Measurements from ENCODE around the gene CERS4. TPM values are rescaled to one million over a fixed set of nuclear protein-coding genes. Genes with fewer than 3 reads are reported as not detected.

Gene CERS4
- total and polyA plus RNA-seq, 2 experiments from 2014 or later: 68.5 to 109 TPM

- TF ChIP-seq, protein P1, sequence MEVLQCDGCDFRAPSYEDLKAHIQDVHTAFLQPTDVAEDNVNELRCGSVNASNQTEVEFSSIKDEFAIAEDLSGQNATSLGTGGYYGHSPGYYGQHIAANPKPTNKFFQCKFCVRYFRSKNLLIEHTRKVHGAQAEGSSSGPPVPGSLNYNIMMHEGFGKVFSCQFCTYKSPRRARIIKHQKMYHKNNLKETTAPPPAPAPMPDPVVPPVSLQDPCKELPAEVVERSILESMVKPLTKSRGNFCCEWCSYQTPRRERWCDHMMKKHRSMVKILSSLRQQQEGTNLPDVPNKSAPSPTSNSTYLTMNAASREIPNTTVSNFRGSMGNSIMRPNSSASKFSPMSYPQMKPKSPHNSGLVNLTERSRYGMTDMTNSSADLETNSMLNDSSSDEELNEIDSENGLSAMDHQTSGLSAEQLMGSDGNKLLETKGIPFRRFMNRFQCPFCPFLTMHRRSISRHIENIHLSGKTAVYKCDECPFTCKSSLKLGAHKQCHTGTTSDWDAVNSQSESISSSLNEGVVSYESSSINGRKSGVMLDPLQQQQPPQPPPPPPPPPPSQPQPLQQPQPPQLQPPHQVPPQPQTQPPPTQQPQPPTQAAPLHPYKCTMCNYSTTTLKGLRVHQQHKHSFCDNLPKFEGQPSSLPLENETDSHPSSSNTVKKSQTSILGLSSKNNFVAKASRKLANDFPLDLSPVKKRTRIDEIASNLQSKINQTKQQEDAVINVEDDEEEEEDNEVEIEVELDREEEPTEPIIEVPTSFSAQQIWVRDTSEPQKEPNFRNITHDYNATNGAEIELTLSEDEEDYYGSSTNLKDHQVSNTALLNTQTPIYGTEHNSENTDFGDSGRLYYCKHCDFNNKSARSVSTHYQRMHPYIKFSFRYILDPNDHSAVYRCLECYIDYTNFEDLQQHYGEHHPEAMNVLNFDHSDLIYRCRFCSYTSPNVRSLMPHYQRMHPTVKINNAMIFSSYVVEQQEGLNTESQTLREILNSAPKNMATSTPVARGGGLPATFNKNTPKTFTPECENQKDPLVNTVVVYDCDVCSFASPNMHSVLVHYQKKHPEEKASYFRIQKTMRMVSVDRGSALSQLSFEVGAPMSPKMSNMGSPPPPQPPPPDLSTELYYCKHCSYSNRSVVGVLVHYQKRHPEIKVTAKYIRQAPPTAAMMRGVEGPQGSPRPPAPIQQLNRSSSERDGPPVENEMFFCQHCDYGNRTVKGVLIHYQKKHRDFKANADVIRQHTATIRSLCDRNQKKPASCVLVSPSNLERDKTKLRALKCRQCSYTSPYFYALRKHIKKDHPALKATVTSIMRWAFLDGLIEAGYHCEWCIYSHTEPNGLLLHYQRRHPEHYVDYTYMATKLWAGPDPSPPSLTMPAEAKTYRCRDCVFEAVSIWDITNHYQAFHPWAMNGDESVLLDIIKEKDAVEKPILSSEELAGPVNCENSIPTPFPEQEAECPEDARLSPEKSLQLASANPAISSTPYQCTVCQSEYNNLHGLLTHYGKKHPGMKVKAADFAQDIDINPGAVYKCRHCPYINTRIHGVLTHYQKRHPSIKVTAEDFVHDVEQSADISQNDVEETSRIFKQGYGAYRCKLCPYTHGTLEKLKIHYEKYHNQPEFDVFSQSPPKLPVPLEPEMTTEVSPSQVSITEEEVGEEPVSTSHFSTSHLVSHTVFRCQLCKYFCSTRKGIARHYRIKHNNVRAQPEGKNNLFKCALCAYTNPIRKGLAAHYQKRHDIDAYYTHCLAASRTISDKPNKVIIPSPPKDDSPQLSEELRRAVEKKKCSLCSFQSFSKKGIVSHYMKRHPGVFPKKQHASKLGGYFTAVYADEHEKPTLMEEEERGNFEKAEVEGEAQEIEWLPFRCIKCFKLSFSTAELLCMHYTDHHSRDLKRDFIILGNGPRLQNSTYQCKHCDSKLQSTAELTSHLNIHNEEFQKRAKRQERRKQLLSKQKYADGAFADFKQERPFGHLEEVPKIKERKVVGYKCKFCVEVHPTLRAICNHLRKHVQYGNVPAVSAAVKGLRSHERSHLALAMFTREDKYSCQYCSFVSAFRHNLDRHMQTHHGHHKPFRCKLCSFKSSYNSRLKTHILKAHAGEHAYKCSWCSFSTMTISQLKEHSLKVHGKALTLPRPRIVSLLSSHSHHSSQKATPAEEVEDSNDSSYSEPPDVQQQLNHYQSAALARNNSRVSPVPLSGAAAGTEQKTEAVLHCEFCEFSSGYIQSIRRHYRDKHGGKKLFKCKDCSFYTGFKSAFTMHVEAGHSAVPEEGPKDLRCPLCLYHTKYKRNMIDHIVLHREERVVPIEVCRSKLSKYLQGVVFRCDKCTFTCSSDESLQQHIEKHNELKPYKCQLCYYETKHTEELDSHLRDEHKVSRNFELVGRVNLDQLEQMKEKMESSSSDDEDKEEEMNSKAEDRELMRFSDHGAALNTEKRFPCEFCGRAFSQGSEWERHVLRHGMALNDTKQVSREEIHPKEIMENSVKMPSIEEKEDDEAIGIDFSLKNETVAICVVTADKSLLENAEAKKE (CRISPR knock-in tag; IDR thresholded peaks at IDR 0.05): no peak
- TF ChIP-seq POLR2AphosphoS5 (IDR thresholded peaks at IDR 0.05; ENCODE audit: low read depth) (no peak), JUNB (IDR thresholded peaks at IDR 0.05; ENCODE audit: unreplicated experiment) (no peak)
Observed at GRCh38 chr19:8311461-8312260, 102.5 kb downstream of the CERS4 start (continued).

Other genes starting within 250 kb of the CERS4 start
- 118 and 143 TPM in 2 replicates for gene ELAVL1, start 203.7 kb upstream of the CERS4 start, total RNA-seq (2014; rRNA removed; shearing (Covaris generic))
- gene ELAVL1, start 203.7 kb upstream of the CERS4 start, polyA plus RNA-seq (2016; fragmentation: Nextera tagmentation; extraction: Ambion mirVana): 74.1 and 81.6 TPM in 2 replicates
- gene CCL25, start 156.6 kb upstream of the CERS4 start, total RNA-seq (2014; rRNA removed; shearing (Covaris generic)): 0.52 TPM in 1 of 2 replicates, not detected in the other
- 0.73 and 0.97 TPM in 2 replicates for gene CCL25, start 156.6 kb upstream of the CERS4 start, polyA plus RNA-seq (2016; fragmentation: Nextera tagmentation; extraction: Ambion mirVana)
- gene FBN3, start 59.8 kb upstream of the CERS4 start, total RNA-seq (2014; rRNA removed; shearing (Covaris generic)): 34.7 and 54.5 TPM in 2 replicates
- 7.7 and 8.5 TPM in 2 replicates for gene FBN3, start 59.8 kb upstream of the CERS4 start, polyA plus RNA-seq (2016; fragmentation: Nextera tagmentation; extraction: Ambion mirVana)
- 84.9 and 124 TPM in 2 replicates for gene CD320, start 99.0 kb downstream of the CERS4 start, total RNA-seq (2014; rRNA removed; shearing (Covaris generic))
- 87.0 and 90.0 TPM in 2 replicates for gene CD320, start 99.0 kb downstream of the CERS4 start, polyA plus RNA-seq (2016; fragmentation: Nextera tagmentation; extraction: Ambion mirVana)
- 35.1 and 38.3 TPM in 2 replicates for gene NDUFA7, start 112.0 kb downstream of the CERS4 start, total RNA-seq (2014; rRNA removed; shearing (Covaris generic))
- 344 and 364 TPM in 2 replicates for gene NDUFA7, start 112.0 kb downstream of the CERS4 start, polyA plus RNA-seq (2016; fragmentation: Nextera tagmentation; extraction: Ambion mirVana)
- 151 and 174 TPM in 2 replicates for gene RPS28, start 112.1 kb downstream of the CERS4 start, total RNA-seq (2014; rRNA removed; shearing (Covaris generic))
- 1,790 and 2,003 TPM in 2 replicates for gene RPS28, start 112.1 kb downstream of the CERS4 start, polyA plus RNA-seq (2016; fragmentation: Nextera tagmentation; extraction: Ambion mirVana)
- 8.7 and 9.3 TPM in 2 replicates for gene KANK3, start 133.9 kb downstream of the CERS4 start, total RNA-seq (2014; rRNA removed; shearing (Covaris generic))
- 2.0 and 2.2 TPM in 2 replicates for gene KANK3, start 133.9 kb downstream of the CERS4 start, polyA plus RNA-seq (2016; fragmentation: Nextera tagmentation; extraction: Ambion mirVana)
- 1.4 and 2.2 TPM in 2 replicates for gene ANGPTL4, start 154.8 kb downstream of the CERS4 start, total RNA-seq (2014; rRNA removed; shearing (Covaris generic))
- 1.9 and 2.1 TPM in 2 replicates for gene ANGPTL4, start 154.8 kb downstream of the CERS4 start, polyA plus RNA-seq (2016; fragmentation: Nextera tagmentation; extraction: Ambion mirVana)
- gene RAB11B, start 181.0 kb downstream of the CERS4 start, total RNA-seq (2014; rRNA removed; shearing (Covaris generic)): 70.0 and 79.6 TPM in 2 replicates
- gene RAB11B, start 181.0 kb downstream of the CERS4 start, polyA plus RNA-seq (2016; fragmentation: Nextera tagmentation; extraction: Ambion mirVana): 64.8 and 66.0 TPM in 2 replicates
- gene MARCHF2, start 203.9 kb downstream of the CERS4 start, total RNA-seq (2014; rRNA removed; shearing (Covaris generic)): 50.1 and 58.7 TPM in 2 replicates
- 18.9 and 20.7 TPM in 2 replicates for gene MARCHF2, start 203.9 kb downstream of the CERS4 start, polyA plus RNA-seq (2016; fragmentation: Nextera tagmentation; extraction: Ambion mirVana)
- gene HNRNPM, start 235.6 kb downstream of the CERS4 start, total RNA-seq (2014; rRNA removed; shearing (Covaris generic)): 359 and 389 TPM in 2 replicates
- 276 and 291 TPM in 2 replicates for gene HNRNPM, start 235.6 kb downstream of the CERS4 start, polyA plus RNA-seq (2016; fragmentation: Nextera tagmentation; extraction: Ambion mirVana)